Brain microvascular endothelial cell (primary cell): ENCODE measurements around the gene SH2D4B.

Experiments
- DNase-seq: peaks from one replicate; pipeline ENCODE4 v3.0.0-alpha.2; 2020
- H3K27ac ChIP-seq: fragments of 250-450 bp; sonication (Bioruptor Pico); 2 replicates; pipeline ENCODE4 v1.5.1; 2020; ENCODE audit warnings: mild to moderate bottlenecking, moderate library complexity
- H3K27me3 ChIP-seq: fragments of 250-450 bp; sonication (Bioruptor Pico); replicated peaks from 2 replicates; pipeline ENCODE4 v1.5.1; 2020; ENCODE audit warnings: mild to moderate bottlenecking
- H3K36me3 ChIP-seq: fragments of 250-450 bp; sonication (Bioruptor Pico); replicated peaks from 2 replicates; pipeline ENCODE4 v1.5.1; 2020; ENCODE audit warnings: mild to moderate bottlenecking
- H3K4me3 ChIP-seq: 2 replicates; pipeline ENCODE4 v1.5.1; 2011; ENCODE audit warnings: low read depth, mild to moderate bottlenecking, control low read depth, low read length, moderate library complexity
- in situ Hi-C: cut with HindIII; loops from 2 replicates; pipeline ENCODE4 v1.10.0; 2017; ENCODE audit warnings: low sequenced_read_pairs, low pct_ligation_motif_present
- TF ChIP-seq, protein P1 (sequence below): IDR thresholded peaks from 2 replicates; pipeline ENCODE4 v1.5.1; 2011; ENCODE audit warnings: low read depth, mild to moderate bottlenecking, moderate library complexity, low read length, control low read depth, inconsistent platforms; ENCODE audit errors: missing control alignments

The SH2D4B gene

GRCh38 chr10:80588546-80588945 is 50.8 kb downstream of the SH2D4B start:
- in situ Hi-C loops = no loop called here
- TF ChIP-seq, protein P1, sequence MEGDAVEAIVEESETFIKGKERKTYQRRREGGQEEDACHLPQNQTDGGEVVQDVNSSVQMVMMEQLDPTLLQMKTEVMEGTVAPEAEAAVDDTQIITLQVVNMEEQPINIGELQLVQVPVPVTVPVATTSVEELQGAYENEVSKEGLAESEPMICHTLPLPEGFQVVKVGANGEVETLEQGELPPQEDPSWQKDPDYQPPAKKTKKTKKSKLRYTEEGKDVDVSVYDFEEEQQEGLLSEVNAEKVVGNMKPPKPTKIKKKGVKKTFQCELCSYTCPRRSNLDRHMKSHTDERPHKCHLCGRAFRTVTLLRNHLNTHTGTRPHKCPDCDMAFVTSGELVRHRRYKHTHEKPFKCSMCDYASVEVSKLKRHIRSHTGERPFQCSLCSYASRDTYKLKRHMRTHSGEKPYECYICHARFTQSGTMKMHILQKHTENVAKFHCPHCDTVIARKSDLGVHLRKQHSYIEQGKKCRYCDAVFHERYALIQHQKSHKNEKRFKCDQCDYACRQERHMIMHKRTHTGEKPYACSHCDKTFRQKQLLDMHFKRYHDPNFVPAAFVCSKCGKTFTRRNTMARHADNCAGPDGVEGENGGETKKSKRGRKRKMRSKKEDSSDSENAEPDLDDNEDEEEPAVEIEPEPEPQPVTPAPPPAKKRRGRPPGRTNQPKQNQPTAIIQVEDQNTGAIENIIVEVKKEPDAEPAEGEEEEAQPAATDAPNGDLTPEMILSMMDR = no peak
- no peaks in the 10 kb centered on the region for H3K36me3 ChIP-seq
- no peak for DNase-seq
- H3K27me3 ChIP-seq = no peaks in the 10 kb centered on the region
- H3K27ac ChIP-seq = no peak overlapping the region
- no peak overlapping the region for H3K4me3 ChIP-seq

DNA sequence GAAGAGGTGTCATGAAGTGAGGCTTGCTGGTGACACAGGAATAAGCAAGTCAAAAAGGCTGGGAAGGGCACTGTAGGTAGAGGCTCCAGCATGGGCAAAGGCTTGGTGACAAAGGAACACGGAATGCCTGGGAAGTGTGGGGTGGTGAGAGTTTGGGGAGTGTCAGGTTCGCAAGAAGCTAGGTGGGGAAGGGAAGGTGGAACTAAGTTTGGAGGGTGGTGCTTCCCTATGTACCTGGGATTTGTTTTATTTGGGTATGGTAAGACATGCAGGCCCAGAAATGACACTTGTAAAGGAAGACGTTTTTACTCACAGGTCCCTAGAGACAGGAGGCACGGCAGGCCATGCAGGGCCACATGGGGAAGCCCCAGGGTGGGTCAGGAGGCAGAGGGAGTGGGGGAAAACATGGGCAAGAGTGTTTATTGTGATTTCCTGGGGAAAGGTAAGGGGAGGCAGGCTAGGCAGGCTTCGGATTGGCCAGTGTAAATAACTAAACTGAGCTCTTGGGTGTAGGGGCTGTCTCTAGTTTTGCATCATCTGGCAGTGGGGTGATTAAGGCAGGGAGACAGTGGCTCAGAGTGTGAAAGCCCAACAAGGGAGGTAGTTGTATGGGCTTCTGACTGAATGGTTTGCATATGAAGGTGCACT is 52.1 kb downstream of the SH2D4B start:
- TF ChIP-seq, protein P1 = no peak
- DNase-seq = no peak
- Histone ChIP-seq H3K36me3 (no peaks in the 10 kb centered on the region), H3K4me3 (no peak overlapping the region), H3K27ac (no peak overlapping the region), H3K27me3 (no peaks in the 10 kb centered on the region)
- in situ Hi-C loops = no loop called here

DNA sequence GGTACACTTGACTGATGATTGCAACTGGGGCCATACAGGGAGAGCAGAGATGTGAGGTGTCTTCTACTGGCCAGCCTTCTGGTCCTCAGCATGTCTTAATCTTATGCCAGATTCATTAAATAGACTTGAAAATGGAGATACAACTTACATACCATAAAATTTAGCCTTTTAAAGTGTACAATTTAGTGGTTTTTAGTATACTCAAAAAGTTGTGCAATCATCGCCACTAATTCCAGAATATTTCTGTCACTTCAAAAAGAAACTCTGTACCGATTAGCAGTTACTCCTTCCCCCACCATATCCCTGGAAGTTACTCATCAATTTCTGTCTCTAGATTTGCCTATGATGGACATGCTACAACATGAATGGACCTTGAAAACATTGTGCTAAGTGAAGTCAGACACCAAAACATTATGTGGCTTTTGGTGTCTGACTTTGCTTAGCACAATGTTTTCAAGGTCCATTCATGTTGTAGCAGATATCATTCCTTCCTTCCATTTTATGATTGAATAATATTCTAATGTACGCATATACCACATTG is 53.0 kb downstream of the SH2D4B start:
- no peak overlapping the region for H3K4me3 ChIP-seq
- no peak overlapping the region for H3K27ac ChIP-seq
- TF ChIP-seq, protein P1 = no peak
- H3K36me3 ChIP-seq = no peaks in the 10 kb centered on the region
- in situ Hi-C loops = no loop called here
- no peaks in the 10 kb centered on the region for H3K27me3 ChIP-seq
- DNase-seq = no peak

DNA sequence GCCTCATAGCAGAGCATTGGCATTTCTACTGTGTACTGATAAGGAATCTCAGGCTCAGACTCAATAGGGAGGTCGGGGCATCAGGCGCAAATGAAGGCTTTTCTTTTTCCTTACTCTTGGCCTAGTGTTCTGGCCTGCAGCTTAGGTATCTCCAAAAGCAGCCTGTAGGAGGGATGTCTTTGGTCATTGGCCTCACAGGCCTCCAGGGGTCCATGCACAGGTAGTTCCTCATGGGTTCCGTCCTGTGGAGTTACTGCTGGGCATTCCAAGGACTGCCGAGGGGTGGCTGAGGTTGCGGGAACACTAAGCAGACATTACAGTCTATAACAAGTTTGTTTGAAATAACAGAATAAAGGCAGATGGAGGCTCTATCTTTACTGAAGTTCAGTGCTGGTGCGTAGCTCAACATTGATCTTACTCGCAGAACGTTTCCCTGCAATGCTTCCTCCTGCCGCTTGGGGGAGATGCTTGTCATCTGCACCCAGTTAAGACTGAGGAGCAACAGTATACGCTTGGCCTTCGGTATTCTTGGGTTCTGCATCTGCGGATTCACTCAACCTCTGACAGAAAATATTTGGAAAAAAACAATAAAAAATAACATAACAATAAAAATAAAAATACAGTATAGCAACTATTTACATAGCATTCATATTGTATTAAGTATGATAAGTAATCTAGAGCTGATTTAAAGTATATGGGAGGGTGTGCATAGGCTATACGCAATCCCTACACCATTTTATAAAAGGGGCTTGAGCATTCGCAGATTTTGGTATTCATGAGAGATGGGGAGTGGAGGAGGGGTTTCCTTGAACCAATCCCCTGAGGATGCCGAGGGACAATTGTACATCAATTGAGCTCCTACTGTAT is 58.9 kb downstream of the SH2D4B start:
- no peaks in the 10 kb centered on the region for H3K36me3 ChIP-seq
- TF ChIP-seq, protein P1 = peak; percentile 88
- H3K4me3 ChIP-seq = no peak overlapping the region
- DNase-seq = peak; percentile 50
- H3K27me3 ChIP-seq = no peaks in the 10 kb centered on the region
- in situ Hi-C loops = no loop called here
- no peak overlapping the region for H3K27ac ChIP-seq

GRCh38 chr10:80598084-80598798 is 60.5 kb downstream of the SH2D4B start:
- in situ Hi-C loops = no loop called here
- DNase-seq = no peak
- H3K4me3 ChIP-seq = no peak overlapping the region
- H3K36me3 ChIP-seq = no peaks in the 10 kb centered on the region
- TF ChIP-seq, protein P1 = no peak
- H3K27me3 ChIP-seq = no peaks in the 10 kb centered on the region
- no peak overlapping the region for H3K27ac ChIP-seq
